Activated CD4-positive, alpha-beta T cell treated with anti-CD3 and anti-CD28 coated beads, Interleukin-2, amount 50 U/mL, for 16 hours (primary cell): ENCODE results near the gene TPRN.

Source experiments
- DNase-seq: peaks from one replicate; pipeline ENCODE4 v3.0.0-alpha.2; 2020

Gene TPRN

DNA sequence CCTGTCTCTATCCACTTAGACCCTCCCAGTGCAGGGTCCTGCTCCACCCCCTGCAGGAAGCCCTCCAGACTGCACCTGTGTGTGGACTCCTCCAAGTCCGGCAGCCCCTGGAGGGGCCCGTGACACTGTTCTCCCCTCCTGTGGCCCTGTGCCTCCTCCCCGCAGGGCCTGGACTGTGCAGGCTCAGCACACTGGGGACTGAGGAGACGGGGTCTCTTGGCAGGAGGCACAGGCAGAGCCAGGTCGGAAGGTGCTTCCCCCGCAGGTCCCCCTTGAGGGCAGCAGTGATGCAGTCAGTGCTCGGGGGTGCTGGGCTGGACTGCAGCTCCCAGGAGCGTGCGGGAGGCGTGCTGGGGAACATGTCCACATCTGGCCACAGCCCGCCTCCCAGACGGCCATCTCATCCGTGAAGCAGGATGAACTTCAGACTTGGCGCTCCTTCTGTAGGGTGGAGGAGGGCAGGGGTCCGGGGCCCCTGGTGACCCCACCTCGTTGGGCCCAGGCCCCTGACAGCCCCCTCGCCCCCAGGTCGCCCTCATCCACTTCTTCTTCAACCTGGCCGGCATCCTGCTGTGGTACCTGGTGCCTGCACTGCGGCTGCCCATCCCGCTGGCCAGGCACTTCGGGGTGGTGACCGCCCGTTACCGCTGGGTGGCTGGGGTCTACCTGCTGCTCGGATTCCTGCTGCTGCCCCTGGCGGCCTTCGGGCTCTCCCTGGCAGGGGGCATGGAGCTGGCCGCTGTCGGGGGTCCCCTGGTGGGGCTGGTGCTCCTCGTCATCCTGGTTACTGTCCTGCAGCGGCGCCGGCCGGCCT, 35.1 kb upstream of the TPRN start:
- no peak for DNase-seq

DNA sequence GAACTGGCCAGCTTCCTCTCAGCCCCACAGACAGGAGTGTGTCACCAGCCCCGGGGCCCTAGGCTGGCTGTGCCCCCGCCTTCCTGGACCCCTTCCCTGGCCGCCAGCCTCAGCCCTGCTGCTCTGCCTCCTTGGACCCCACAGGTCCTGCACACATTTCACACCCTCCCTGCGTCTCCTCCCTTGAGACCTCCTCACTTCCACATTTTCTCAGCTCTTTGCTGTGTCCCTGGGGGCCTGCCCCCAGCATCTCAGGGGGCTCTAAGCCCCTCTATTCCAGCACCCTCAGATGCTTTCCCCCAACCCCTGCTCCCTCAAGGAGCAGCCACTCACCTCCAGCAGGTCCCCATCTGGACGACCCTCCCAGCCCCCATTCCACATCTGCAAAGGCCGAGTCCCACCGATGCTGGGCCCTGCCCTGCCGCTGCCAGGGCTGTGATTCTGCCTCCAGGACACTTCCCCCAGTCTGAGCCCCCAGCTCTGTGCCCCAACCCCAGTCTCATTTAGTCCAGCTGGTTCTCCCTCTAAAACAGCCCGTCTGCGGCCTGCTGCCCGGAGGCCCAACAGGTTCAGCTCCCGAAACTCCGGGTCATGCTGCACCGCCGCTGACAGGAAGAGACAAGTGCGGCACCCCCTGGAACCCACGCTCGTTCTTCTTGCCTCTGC, 34.4 kb upstream of the TPRN start:
- DNase-seq: no peak

DNA sequence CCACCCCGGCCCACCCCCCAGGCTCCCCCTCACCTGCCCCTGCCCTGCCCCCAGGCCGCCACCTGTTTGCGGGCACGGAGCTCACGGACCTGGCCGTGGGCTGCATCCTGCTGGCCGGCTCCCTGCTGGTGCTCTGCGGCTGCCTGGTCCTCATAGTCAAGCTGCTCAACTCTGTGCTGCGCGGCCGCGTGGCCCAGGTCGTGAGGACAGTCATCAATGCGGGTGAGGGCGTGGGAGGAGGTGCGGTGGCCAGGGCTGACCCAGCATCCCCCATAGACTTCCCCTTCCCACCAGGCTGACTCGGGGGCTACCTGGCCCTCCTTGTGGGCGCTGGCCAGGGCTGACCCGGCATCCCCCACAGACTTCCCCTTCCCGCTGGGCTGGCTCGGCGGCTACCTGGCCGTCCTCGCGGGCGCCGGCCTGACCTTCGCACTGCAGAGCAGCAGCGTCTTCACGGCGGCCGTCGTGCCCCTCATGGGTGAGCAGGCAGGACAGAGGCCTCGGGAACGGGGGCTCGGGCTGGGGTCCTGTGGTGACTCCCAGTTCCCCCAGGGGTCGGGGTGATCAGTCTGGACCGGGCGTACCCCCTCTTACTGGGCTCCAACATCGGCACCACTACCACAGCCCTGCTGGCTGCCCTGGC, 33.6 kb upstream of the TPRN start:
- no peak for DNase-seq

DNA sequence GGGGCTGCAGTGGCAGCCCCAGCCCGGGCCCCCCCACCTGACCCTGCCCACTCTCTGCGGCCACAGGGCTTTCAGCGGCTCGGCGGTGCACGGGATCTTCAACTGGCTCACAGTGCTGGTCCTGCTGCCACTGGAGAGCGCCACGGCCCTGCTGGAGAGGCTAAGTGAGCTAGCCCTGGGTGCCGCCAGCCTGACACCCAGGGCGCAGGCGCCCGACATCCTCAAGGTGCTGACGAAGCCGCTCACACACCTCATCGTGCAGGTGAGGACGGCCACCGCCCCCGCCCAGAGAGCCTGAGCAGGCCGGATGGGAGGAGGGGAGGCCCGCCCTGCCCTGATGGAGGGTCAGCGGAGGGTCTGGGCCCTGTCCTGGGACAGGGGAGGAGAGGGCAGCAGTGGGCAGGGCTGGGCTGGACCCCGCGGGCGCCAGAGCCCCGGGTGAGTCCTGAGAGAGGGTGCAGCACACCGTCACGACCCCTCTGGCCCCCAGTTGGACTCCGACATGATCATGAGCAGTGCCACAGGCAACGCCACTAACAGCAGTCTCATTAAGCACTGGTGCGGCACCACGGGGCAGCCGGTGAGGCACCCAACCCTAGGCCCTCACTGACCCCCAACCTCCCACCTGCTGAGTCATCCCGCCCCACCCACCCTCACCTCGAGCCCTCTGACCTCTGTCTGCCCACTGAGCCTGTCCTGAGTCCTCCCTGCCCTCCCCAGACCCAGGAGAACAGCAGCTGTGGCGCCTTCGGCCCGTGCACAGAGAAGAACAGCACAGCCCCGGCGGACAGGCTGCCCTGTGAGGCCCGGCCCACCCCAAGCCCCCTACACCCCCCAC, 32.8 kb upstream of the TPRN start:
- DNase-seq: no peak

DNA sequence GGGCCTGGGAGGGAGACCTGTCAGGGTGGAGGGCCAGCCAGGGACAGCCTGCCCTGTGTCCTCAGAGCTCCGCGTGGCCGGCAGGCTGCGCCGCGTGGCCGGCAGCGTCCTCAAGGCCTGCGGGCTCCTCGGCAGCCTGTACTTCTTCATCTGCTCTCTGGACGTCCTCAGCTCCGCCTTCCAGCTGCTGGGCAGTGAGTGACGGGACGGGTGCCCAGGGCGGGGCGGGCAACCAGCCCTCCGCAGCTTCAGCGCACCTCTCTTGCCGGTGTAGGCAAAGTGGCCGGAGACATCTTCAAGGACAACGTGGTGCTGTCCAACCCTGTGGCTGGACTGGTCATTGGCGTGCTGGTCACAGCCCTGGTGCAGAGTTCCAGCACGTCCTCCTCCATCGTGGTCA, 32.0 kb upstream of the TPRN start:
- no peak for DNase-seq

DNA sequence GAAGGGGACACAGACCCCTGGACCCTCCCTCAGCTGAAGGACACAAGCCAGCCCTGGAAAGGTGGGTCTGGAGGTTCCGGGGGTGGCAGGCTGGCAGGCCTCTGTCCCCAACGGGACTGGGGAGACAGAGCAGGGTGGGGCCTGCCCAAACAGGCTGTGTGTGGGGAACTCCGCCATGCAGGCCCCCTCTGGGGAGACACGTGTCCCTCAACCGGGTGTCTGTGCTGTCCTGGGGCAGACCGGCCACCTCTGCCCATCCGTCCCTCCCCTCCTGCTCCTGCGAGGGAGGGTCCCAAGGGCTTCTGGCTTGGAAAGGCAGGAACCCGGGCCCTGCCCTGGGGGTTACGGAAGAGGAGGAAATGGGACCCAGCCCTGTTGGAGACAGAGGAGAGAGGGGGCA, 31.6 kb upstream of the TPRN start:
- DNase-seq: no peak

DNA sequence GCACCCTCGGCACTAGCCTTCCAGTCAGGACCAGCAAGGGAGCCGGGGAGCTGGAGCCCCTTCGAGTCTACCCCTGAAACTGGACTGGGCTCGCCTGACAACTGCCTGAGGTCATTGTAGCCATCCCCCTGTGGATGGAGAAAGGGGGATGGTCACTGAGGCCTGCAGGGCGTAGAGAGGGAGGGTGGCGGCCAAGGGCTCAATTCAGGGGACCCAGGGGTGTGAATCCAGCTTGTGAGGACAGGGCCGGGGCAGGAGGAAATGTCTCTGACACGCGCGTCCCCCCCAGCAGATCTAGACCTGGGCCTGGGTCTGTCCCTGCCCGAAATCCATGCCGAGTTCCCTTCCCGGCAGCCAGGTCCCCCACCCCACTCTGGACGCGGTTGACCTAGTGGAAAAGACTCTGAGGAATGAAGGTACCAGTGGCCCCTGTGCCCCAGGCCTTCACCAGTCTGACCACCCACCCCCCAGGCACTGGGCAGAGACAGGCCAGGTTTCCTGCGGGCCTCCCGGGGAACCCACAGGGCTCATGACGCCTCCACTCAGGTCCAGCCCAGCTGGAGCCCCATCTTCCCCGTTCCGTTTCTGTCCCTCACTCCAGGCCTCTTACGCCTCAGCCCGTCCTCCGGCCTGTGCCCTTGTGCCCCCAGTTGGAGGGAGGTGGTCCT, 31.0 kb upstream of the TPRN start:
- DNase-seq: no peak

DNA sequence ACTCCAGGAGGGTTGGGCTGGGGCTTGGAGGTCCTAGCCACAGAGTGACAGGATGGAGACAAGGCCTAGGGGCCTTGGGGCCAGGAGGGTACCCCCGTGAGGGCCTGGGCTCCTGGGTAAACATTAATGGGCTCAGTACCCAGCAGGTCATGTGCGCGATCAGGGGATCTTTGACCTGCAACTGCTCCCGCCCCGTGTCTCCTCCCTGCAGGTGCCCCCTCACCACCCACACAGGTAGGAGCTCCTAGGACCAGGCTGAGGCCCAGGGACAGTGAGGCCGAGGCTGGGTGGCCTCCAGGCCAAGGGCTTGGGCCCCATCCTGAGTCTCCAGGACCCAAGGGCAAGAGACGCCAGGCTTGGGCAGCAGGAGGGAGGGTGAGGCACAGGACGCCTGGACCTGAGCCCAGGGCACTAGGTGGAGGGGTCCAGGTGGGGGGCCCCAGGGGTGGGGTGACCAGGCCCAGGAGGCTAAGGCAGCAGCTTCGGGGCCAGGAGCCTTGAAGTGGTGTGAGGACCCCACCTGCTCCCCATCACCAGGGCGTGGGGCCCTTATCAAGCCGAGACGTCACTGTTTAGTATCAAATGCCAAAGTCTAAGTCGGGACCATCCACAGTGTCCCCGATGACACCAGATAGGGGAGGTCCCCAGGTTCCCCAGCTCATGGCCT, 30.3 kb upstream of the TPRN start, which contains the start of gene SLC34A3:
SLC34A3 (plus strand) TSS at position 197 of the 667 bp plus-strand sequence. CDS start 802 bp downstream, outside the sequence.
- DNase-seq: no peak

DNA sequence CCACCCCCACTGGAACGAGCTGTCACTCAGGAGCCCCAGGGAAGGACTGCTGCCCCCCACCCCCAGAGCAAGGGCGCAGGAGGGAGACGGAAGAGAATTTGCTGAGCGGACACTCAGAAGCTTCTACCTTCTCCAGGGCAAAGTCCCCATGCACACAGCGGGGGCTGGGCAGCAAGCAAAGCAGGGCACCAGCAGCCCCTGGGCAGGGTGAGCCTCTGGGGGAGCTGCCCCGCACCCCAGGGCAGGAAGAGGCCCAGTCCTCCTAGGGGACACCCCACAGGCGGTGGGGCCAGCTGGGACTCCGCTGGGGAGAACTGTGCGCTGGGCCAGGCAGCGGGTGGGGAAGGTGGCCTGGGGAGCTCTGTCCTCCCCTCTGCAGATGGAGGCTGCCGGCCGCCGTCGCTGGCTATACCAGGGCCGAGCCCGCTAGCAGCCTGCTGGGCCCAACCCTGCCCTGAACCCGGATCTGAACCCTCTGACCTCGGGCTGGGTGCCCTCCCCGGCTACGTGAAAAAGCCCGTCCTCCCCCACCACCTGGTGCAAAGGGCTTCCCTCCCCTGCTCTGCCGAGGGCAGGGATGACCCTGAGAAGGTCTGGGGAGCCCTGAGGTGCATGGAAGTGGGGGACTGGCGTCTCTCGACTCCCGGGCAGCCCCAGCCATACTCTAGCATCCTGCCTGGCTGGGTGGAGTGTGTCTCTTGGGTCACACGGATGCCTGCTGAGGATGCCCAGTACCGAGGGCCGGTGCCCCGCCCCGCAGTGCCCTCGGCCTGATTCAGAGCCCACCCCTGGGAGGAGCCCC, 29.6 kb upstream of the TPRN start:
- no peak for DNase-seq

DNA sequence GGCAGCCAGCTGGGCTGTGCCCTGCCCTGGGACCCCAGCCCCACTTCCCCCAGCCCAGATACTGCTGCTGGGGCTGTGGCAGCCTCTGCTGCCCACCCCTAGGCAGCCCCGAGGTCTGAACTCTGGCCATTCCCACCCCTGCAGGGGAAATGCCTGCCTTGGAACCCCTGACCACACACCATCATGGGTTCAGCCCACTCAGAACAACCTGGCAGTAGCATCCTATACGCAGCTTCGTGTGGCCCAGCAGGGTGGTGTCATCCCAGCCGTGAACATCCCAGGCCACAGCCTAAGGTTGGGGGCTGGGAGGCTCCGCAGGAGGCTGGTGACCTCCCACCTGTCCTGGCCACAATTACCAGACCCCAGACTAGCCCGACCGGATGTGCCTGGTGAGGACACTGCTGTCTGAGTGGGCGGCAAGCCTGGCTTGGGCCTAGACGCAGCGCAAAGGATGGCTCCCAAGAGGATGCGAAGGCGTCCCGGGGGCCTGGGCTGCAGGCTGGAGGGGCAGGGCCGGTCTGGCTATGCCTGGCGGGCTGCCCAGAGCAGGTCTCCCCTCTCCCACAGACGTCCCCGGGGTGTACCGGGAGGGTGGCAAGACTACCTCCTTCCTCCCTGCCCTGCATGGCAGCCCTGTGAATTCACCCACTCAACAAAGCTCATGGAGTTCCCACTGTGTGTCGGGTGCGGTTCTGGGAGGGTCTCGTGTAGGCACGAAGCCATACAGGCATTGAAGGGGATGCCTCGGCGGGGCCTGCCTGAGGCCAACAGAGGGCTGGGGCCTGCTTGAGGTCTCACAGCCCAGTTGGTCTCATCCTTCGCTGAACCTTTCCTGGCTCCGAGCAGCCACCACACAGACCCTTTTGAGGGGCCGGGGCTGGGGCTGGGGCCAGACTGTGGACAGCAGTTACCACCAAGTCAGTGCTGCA, 28.7 kb upstream of the TPRN start:
- no peak for DNase-seq

DNA sequence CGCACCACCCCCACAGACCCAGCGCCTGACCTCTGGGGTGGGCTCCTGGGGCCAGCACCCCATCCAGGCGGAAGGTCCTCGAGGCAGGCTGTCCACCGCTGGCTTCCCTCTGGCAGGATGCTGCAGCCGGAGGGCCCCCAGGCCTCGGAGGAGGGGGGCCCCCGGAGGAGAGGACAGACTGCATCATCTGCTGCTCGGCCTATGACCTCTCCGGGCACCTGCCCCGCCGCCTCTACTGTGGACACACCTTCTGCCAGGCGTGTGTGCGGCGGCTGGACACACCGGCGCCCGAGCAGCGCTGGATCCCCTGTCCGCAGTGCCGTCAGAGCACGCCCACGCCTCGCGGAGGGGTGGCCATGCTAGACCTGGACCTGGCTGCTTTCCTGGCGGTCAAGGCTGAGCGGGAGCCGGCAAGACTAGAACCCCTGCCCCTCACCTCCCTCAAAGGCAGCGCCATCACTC, 28.0 kb upstream of the TPRN start:
- no peak for DNase-seq

DNA sequence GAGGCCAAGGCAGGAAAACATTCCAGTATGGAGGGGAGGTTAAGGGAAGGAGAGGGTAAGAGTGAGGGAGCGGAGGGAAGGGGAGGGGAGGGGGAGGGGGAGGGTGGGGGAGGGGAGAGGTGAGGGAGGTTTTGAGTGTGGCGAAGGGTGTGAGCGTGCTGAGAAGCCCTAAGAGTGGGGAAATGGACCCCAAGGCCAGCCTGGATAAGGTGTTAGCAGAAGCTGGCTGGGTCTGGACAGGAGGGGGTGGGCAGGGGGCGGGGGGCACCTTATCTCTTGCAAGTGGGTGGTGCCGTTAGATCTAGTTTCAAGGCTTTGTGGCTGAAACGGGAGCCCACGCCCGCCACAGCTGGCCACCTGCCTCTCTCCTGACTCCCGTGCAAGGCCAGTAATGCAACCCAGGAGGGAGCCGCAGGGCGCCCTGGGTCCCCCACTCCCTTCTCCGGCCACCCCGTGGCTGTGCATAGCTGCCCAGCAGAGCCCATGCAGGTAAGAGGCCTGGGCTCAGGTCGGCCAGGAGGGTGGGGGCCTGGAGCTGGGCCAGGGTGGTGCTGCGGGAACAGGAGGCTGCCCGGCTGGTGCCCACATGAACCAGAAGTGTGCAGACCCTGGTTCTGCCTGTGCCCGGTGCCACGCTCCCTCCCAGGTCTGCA, 27.4 kb upstream of the TPRN start:
- DNase-seq: no peak

DNA sequence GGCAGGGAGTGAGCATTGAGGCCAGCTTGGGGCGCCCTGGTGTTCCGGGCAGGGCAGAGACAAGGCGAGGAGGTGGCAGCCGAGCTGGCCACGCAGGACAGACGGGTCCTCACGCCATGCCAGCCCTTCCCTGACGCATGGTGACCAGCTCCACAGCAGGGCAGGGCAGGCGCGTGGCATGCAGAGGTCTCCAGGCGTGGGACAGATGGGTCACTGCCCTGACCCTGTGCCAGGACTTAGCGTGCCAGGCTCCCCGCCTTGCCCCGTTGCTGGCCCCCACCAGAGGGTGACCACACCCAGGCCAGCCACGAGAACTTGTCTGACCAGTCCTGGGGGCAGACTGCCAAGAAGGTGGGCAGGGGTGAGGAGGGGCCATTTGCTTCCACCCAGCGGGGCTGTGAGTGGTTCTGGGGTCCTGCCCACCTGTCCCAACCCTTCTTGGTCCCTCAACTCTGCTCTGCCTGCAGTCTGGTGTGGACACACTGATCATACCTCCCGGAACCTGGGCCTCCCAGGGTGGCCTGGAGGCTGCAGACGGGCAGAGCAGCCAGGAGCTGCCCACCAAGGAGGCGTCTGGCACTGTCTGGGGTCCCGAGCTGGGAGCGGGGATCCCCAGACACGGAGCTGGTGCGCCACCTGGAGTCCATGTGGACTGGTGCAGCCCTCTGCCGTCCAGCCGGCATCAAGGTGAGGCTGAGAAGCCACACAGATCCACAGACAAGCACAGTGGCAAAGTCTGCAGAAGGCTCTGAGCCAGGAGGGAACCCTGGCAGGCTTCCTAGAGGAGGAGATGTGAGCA, 26.7 kb upstream of the TPRN start, which contains the start of gene RNF224:
RNF224 (plus strand) TSS at position 449 of the 799 bp plus-strand sequence. CDS start 834 bp downstream, outside the sequence.
- DNase-seq: peak; percentile 84

DNA sequence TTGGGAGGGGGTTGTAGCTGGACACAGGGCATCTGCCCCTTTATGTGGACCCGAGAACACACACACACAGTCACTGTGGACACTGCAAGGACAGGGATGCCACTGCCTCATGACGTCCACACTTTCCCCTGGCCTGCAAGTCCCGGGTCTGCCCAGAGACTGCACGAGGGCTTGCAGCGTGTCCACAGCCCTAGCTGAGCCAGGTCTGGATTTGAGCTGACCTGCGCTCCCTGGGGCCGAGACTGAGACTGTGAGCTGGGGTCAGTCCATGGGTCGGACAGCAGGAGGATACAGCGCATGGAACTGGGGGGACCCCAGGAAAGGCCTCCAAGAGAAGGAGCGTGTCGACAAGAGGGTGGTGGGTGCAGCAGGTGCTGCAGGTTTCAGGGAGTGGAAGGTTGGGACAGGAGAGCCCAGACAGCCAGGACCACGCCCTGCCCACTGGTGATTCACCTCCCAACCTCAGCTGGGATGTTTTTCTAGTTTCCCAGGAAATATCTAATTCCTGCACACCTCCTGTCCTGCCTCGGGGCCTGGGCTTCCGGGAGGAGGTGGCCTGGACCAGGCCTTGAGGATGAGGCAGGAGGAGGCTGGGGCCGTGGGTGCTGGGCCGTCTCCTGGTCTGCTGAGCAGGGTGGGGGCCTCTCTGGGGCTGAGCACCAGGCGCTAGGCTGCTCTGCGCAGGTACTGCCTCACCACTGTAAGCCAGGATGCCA, 26.0 kb upstream of the TPRN start:
- no peak for DNase-seq

DNA sequence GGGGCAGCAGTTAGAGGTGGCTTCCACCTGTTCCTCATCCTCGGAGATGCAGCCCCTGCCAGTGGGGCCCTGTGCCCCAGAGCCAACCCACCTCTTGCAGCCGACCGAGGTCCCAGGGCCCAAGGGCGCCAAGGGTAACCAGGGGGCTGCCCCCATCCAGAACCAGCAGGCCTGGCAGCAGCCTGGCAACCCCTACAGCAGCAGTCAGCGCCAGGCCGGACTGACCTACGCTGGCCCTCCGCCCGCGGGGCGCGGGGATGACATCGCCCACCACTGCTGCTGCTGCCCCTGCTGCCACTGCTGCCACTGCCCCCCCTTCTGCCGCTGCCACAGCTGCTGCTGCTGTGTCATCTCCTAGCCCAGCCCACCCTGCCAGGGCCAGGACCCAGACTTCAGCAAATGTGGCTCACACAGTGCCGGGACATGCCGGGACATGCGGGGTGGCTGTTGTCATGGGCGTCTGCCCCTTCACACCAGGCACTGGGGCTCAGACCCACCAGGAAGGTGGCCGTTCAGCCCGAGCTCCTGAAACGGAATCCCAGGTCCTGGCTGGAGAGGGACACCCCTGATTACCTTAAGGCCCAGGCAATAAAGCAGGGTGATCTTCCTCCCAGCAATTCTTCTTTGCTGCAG, 25.3 kb upstream of the TPRN start:
- no peak for DNase-seq

DNA sequence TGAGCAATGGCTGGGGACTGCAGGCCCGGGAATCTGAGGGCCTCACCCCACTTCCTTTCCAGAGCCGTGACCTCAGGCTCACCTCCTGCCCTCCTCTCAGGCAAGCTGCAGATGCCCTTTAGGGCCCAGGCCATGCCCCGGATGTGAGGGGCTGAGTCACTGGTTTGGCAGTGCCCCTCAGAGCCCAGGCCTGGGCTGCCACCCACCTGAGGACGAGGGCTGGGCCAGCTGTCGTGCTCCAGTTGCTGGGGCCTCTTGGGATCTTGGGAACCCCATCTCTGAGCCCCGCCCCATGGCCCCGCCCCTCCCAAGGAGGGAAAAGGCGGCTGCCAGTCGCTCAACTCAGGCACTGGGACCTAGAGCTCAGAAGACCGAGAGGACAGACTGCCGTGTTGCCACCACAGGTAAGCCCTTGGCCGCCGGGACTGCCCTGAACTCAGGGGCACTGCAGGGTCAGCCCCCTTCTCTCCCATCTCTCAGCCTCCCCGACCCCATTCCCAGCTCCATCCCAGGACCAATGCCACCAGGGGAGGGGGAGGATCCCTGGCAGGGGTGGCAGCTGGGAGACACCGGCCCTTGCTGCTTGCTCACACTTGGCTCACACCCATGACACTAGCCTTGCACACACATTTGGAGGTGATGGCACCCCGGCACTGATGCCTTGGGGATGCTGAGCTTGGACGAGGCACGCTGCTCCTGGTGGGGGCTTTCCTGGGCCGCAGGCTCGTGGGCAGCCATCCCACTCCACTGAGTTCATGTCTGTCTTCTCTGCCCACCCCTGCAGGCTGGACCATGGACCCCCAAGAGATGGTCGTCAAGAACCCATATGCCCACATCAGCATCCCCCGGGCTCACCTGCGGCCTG, 24.5 kb upstream of the TPRN start, which contains the start of gene CYSRT1:
CYSRT1 (plus strand) TSS at position 345 of the 865 bp plus-strand sequence; CDS start at position 793, 448 bp downstream.
- DNase-seq: no peak
